Measurements from ENCODE around the gene PPP1R14C. TPM values are rescaled to one million over a fixed set of nuclear protein-coding genes. Genes with fewer than 3 reads are reported as not detected.

The PPP1R14C gene
- total RNA-seq, 1 experiment from 2014 or later, result 4.6 TPM

- no TSS peak for BruUV-seq (replicated peaks)
- POLR2A ChIA-PET (ENCODE audit: low non-redundant PET), result no interaction called here
- Histone ChIP-seq H3K4me3 (ENCODE audit: low read depth, low read length, poor library complexity, severe bottlenecking) (no peak overlapping the region), H3K27ac (ENCODE audit: low read depth, low read length, poor library complexity, severe bottlenecking) (no peak overlapping the region), H3K27me3 (replicated peaks; ENCODE audit: insufficient read depth, low read depth, low read length, poor library complexity) (no peaks in the 10 kb centered on the region), H3K9me3 (ENCODE audit: low read depth, low read length, poor library complexity, severe bottlenecking) (no peaks in the 10 kb centered on the region), H3K4me1 (ENCODE audit: insufficient read depth, low read length, poor library complexity, severe bottlenecking) (no peaks in the 10 kb centered on the region), H3K36me3 (ENCODE audit: insufficient read depth, low read length, poor library complexity, severe bottlenecking) (no peaks in the 10 kb centered on the region)
- CTCF ChIA-PET, result interaction anchor here (0.6 kb wide), 1 partner anchor 243 kb away, joined by 3 read pairs; no protein-coding TSS in a partner anchor
- DNase-seq (ENCODE audit: low spot score), result no peak
- intact Hi-C loops (cut with micrococcal nuclease; ENCODE audit: unreplicated experiment), result no loop called here
- TF ChIP-seq CTCF (conservative IDR thresholded peaks at IDR 0.05; ENCODE audit: low read depth, low read length) (no peak), EZH2 (IDR thresholded peaks at IDR 0.05; ENCODE audit: borderline replicate concordance, low read depth, low read length, poor library complexity, severe bottlenecking) (no peak)
Measured at GRCh38 chr6:150175586-150176151, 32.8 kb downstream of the PPP1R14C start.

GRCh38 chr6:150176152-150176551 lies 33.3 kb downstream of the PPP1R14C start:
- no peak for DNase-seq (ENCODE audit: low spot score)
- ChIA-PET POLR2A (ENCODE audit: low non-redundant PET) (no interaction called here), CTCF (interaction anchor here (0.6 kb wide), 1 partner anchor 243 kb away, joined by 3 read pairs; no protein-coding TSS in a partner anchor)
- TF ChIP-seq EZH2 (IDR thresholded peaks at IDR 0.05; ENCODE audit: borderline replicate concordance, low read depth, low read length, poor library complexity, severe bottlenecking), result no peak
- no peak for TF ChIP-seq CTCF (conservative IDR thresholded peaks at IDR 0.05; ENCODE audit: low read depth, low read length)
- H3K4me1 ChIP-seq (ENCODE audit: insufficient read depth, low read length, poor library complexity, severe bottlenecking), result no peaks in the 10 kb centered on the region
- H3K9me3 ChIP-seq (ENCODE audit: low read depth, low read length, poor library complexity, severe bottlenecking), result no peaks in the 10 kb centered on the region
- no peaks in the 10 kb centered on the region for H3K27me3 ChIP-seq (replicated peaks; ENCODE audit: insufficient read depth, low read depth, low read length, poor library complexity)
- intact Hi-C loops (cut with micrococcal nuclease; ENCODE audit: unreplicated experiment), result no loop called here
- H3K4me3 ChIP-seq (ENCODE audit: low read depth, low read length, poor library complexity, severe bottlenecking), result no peak overlapping the region
- no TSS peak for BruUV-seq (replicated peaks)
- H3K27ac ChIP-seq (ENCODE audit: low read depth, low read length, poor library complexity, severe bottlenecking), result no peak overlapping the region
- no peaks in the 10 kb centered on the region for H3K36me3 ChIP-seq (ENCODE audit: insufficient read depth, low read length, poor library complexity, severe bottlenecking)

- BruUV-seq (replicated peaks), result no TSS peak
- Histone ChIP-seq H3K27ac (ENCODE audit: low read depth, low read length, poor library complexity, severe bottlenecking) (no peak overlapping the region), H3K4me3 (ENCODE audit: low read depth, low read length, poor library complexity, severe bottlenecking) (no peak overlapping the region), H3K4me1 (ENCODE audit: insufficient read depth, low read length, poor library complexity, severe bottlenecking) (no peaks in the 10 kb centered on the region), H3K9me3 (ENCODE audit: low read depth, low read length, poor library complexity, severe bottlenecking) (no peaks in the 10 kb centered on the region), H3K36me3 (ENCODE audit: insufficient read depth, low read length, poor library complexity, severe bottlenecking) (no peaks in the 10 kb centered on the region), H3K27me3 (replicated peaks; ENCODE audit: insufficient read depth, low read depth, low read length, poor library complexity) (no peaks in the 10 kb centered on the region)
- CTCF ChIA-PET, result no interaction called here
- DNase-seq (ENCODE audit: low spot score), result no peak
- POLR2A ChIA-PET (ENCODE audit: low non-redundant PET), result no interaction called here
- no peak for TF ChIP-seq CTCF (conservative IDR thresholded peaks at IDR 0.05; ENCODE audit: low read depth, low read length)
- no peak for TF ChIP-seq EZH2 (IDR thresholded peaks at IDR 0.05; ENCODE audit: borderline replicate concordance, low read depth, low read length, poor library complexity, severe bottlenecking)
- intact Hi-C loops (cut with micrococcal nuclease; ENCODE audit: unreplicated experiment), result no loop called here
Measured at GRCh38 chr6:150176659-150177058, 33.8 kb downstream of the PPP1R14C start.

All from A673 (cell line).